K562 (cell line): ENCODE measurements around the gene SOSTDC1. TPM values are rescaled to one million over a fixed set of nuclear protein-coding genes. Genes with fewer than 3 reads are reported as not detected.
A peak's percentile ranks its signal among the peaks of the same experiment; 100 is the strongest.

Experiments
- DDX20 ChIP-seq: fragments of 450-650 bp; IDR thresholded peaks from 2 replicates; pipeline ENCODE4 v1.6.1; 2016; ENCODE audit warnings: missing genetic modification characterization, low read depth, mild to moderate bottlenecking, missing compliant biosample characterization, moderate library complexity
- DMBX1 ChIP-seq: fragments of 250-450 bp; sonication (Bioruptor Pico); IDR thresholded peaks from 2 replicates; pipeline ENCODE4 v1.8.0; 2022; ENCODE audit warnings: inconsistent platforms, mild to moderate bottlenecking, moderate library complexity, borderline replicate concordance
- ESRRB ChIP-seq: fragments of 250-450 bp; sonication (Bioruptor Pico); IDR thresholded peaks from 2 replicates; pipeline ENCODE4 v1.5.0; 2020; ENCODE audit warnings: mild to moderate bottlenecking, moderate library complexity, borderline replicate concordance
- GTF2A2 ChIP-seq: IDR thresholded peaks from 2 replicates; pipeline ENCODE4 v1.6.1; 2016; ENCODE audit warnings: mild to moderate bottlenecking, missing genetic modification characterization, missing compliant biosample characterization
- HSF4 ChIP-seq: fragments of 250-450 bp; sonication (Bioruptor Pico); IDR thresholded peaks from 2 replicates; pipeline ENCODE4 v2.1.2; 2022; ENCODE audit warnings: mild to moderate bottlenecking, moderate library complexity, borderline replicate concordance
- PPARD ChIP-seq: fragments of 250-450 bp; sonication (Bioruptor Pico); IDR thresholded peaks from 2 replicates; pipeline ENCODE4 v1.8.0; 2022; ENCODE audit warnings: inconsistent platforms, mild to moderate bottlenecking, moderate library complexity
- RFX7 ChIP-seq: fragments of 250-450 bp; sonication (Bioruptor Pico); IDR thresholded peaks from 2 replicates; pipeline ENCODE4 v1.5.1; 2021; ENCODE audit warnings: mild to moderate bottlenecking
- SMAD3 ChIP-seq: fragments of 450-650 bp; formaldehyde crosslinking; conservative IDR thresholded peaks from 2 replicates; pipeline ENCODE4 v1.4.0; 2020; ENCODE audit warnings: mild to moderate bottlenecking
- TAF7 ChIP-seq: fragments of 450-650 bp; IDR thresholded peaks from 2 replicates; pipeline ENCODE4 v1.6.1; 2016; ENCODE audit warnings: missing genetic modification characterization, missing compliant biosample characterization
- XRCC4 ChIP-seq: IDR thresholded peaks from one replicate; pipeline ENCODE4 v1.6.1; 2011; ENCODE audit not compliant: insufficient read depth, insufficient read length; ENCODE audit errors: extremely low read depth
- ZBTB34 ChIP-seq: fragments of 250-450 bp; sonication (Bioruptor Pico); IDR thresholded peaks from 2 replicates; pipeline ENCODE4 v1.8.0; 2021; ENCODE audit warnings: mild to moderate bottlenecking, moderate library complexity
- ZEB2 ChIP-seq: fragments of 450-650 bp; IDR thresholded peaks from 2 replicates; pipeline ENCODE4 v1.6.1; 2016
- ZNF143 ChIP-seq: sonication (generic); formaldehyde crosslinking; IDR thresholded peaks from 2 replicates; pipeline ENCODE4 v1.9.0; 2022; ENCODE audit warnings: mild to moderate bottlenecking, missing genetic modification reagents
- ZNF165 ChIP-seq: fragments of 250-450 bp; sonication (Bioruptor Pico); IDR thresholded peaks from 2 replicates; pipeline ENCODE4 v1.4.0; 2020; ENCODE audit warnings: borderline replicate concordance
- ZNF23 ChIP-seq: fragments of 250-450 bp; sonication (Bioruptor Pico); IDR thresholded peaks from 2 replicates; pipeline ENCODE4 v1.4.0; 2020; ENCODE audit warnings: mild to moderate bottlenecking
- ZNF583 ChIP-seq: fragments of 250-450 bp; sonication (Bioruptor Pico); IDR thresholded peaks from 2 replicates; pipeline ENCODE4 v1.4.0; 2020
- ZNF592 ChIP-seq: fragments of 450-650 bp; IDR thresholded peaks from 2 replicates; pipeline ENCODE4 v1.6.1; 2017; ENCODE audit warnings: antibody characterized with exemption, mild to moderate bottlenecking
- ZNF639 ChIP-seq, 2 experiments: fragments of 200-800 bp in 1 of 2; sonication (Bioruptor generic) in 1 of 2; sonication (generic) in 1 of 2; formaldehyde crosslinking in 1 of 2; IDR thresholded peaks in 1 of 2; conservative IDR thresholded peaks in 1 of 2; 2 replicates each; pipeline versions ENCODE4 v1.5.0 to v1.6.1; 2016 to 2020; ENCODE audit warnings: missing compliant biosample characterization in 1 of 2, missing genetic modification characterization in 1 of 2, missing genetic modification reagents in 1 of 2
- ZNF644 ChIP-seq: fragments of 200-800 bp; sonication (Bioruptor generic); IDR thresholded peaks from 2 replicates; pipeline ENCODE4 v1.6.1; 2016; ENCODE audit warnings: low read depth, missing genetic modification characterization, missing compliant biosample characterization
- polyA plus RNA-seq, 8 experiments: library from polyadenylated mRNA; depleted of rRNA in 4 of 8; stranded (reverse) in 5 of 8; unstranded in 3 of 8; fragments of >200 nt; fragmentation: Nextera tagmentation in 2 of 8; fragmentation: Illumina TruSeq in 1 of 8; extraction: Ambion mirVana in 2 of 8; extraction: Trizol in 1 of 8; gene quantifications; 2 replicates each; pipeline versions ENCODE4 v1.2.1 to v1.2.3, GENCODE V29; 2011 to 2014; ENCODE audit warnings: inconsistent platforms in 1 of 8, missing spikeins in 1 of 8
- total RNA-seq, 7 experiments: library from RNA; depleted of rRNA in 6 of 7; stranded (reverse); fragments of >200 nt in 6 of 7; fragmentation: Illumina TruSeq in 2 of 7; extraction: Trizol in 2 of 7; gene quantifications; 2 replicates each; pipeline versions ENCODE4 v1.2.1 to v1.2.3, GENCODE V29; 2011 to 2021; ENCODE audit warnings: low replicate concordance in 1 of 7

Gene SOSTDC1
- total and polyA plus RNA-seq, 9 of the 15 experiments (the other 6 are each of a cell fraction or from before 2014, with no cell fraction given): 8.3 to 48.6 (median 15.9) TPM

GRCh38 chr7:16419126-16419525 lies 46.4 kb downstream of the SOSTDC1 start (continued):
- TF ChIP-seq XRCC4: no peak
- no peak for TF ChIP-seq ZNF143 (CRISPR knock-in tag)
- no peak for TF ChIP-seq ZEB2
- 0 out of 2 replicates have a peak, but pooled peaks have one; percentile 51 for TF ChIP-seq ZBTB34 (CRISPR knock-in tag)
- TF ChIP-seq HSF4 (CRISPR knock-in tag): peak; percentile 67; the same call in 1 of the 2 replicates
- TF ChIP-seq TAF7 (tag): peak; percentile 80
- peak; percentile 85; the same call in 1 of the 2 replicates for TF ChIP-seq ZNF165 (CRISPR knock-in tag)
- TF ChIP-seq ZNF23 (CRISPR knock-in tag): peak; percentile 71; the same call in 1 of the 2 replicates
- TF ChIP-seq ZNF583: peak; percentile 89; the same call in 1 of the 2 replicates
- TF ChIP-seq ESRRB: no peak
- peak; percentile 88; the same call in 1 of the 2 replicates for TF ChIP-seq ZNF644 (tag)
- TF ChIP-seq DDX20: peak; percentile 94
- peak; percentile 97 for TF ChIP-seq ZNF592
- TF ChIP-seq GTF2A2 (tag): peak; percentile 71; the same call in 1 of the 2 replicates
- peak; percentile 79; the same call in 1 of the 2 replicates for TF ChIP-seq RFX7 (CRISPR knock-in tag)
- peak in 1 of 2 experiments; percentile 93; a peak in 2 of 4 replicates for TF ChIP-seq ZNF639 (CRISPR knock-in tag; conservative IDR thresholded peaks at IDR 0.05 in 1 of 2, IDR thresholded peaks at IDR 0.05 in 1 of 2)
- TF ChIP-seq PPARD: no peak
- peak; percentile 97 for TF ChIP-seq DMBX1
- TF ChIP-seq SMAD3 (CRISPR knock-in tag): peak; percentile 85
